RPMI7951 (cell line): ENCODE results near the gene ARHGAP8. TPM values are rescaled to one million over a fixed set of nuclear protein-coding genes. Genes with fewer than 3 reads are reported as not detected.
"Not testable (repeated sequence)": the region's sequence is repeated elsewhere in the genome, so short reads cannot be mapped to it uniquely, and the experiment has no call there.

Source experiments
- DNase-seq: peaks from one replicate; pipeline ENCODE4 v3.0.0-alpha.2; 2012; ENCODE audit warnings: low read depth
- total RNA-seq: library from RNA; depleted of rRNA; stranded (reverse); fragments of >200 nt; shearing (Covaris generic); gene quantifications from 2 replicates; pipeline ENCODE4 v1.2.3, GENCODE V29; 2014

Gene ARHGAP8
- total RNA-seq, 1 experiment from 2014 or later, result not detected

- no peak for DNase-seq
Observed at GRCh38 chr22:44888491-44889254, 136.3 kb downstream of the ARHGAP8 start.

- no peak for DNase-seq
Observed at GRCh38 chr22:44889255-44889878, 137.0 kb downstream of the ARHGAP8 start.

- no peak for DNase-seq
Observed at GRCh38 chr22:44890416-44891292, 138.3 kb downstream of the ARHGAP8 start.

DNA sequence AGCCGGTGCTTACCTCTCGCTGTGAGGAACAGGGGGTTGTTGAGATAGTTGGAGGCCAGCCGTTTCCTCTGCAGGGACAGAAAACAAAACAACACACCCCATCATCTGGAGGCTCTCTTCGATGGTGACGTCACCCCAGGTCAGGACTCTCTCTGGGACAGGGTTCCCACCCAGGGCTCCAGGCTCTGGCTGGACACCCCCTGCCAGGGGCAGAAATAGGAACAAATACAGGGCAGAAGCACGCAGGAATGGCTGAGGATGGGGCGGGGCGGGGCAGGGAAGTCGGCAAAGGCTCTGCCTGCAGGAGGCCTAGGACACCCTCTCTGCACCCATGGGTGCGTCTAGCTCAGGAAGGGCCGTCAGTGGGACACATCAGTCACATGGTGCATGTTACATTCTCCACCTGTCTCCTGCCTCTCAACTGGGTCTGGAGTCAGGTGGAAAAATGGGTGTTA, 138.9 kb downstream of the ARHGAP8 start:
- DNase-seq, result no peak

DNA sequence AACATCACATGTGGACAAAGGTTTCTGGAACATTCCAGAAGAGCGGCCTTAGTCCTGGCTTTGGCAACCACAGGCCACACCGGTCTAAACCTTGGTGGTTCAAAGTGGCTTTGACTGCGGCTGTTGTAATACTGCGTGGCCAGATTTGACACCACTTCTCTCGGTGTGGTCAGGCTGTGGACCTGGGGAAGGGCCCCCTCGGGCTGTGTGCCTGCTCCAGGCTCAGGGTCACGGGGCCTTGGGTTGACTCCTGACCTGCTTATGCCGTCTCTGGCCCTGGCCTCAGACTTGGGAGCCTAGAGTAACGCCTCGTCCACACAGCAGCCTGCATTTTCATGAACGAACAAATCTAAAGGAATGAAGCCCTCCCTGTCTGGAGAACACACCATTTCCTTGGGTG, 139.4 kb downstream of the ARHGAP8 start:
- DNase-seq, result no peak

GRCh38 chr22:44892243-44892642, 139.9 kb downstream of the ARHGAP8 start:
- DNase-seq, result no peak

GRCh38 chr22:44892803-44893730, 140.7 kb downstream of the ARHGAP8 start:
- no peak for DNase-seq

- DNase-seq, result no peak
Observed at GRCh38 chr22:44893731-44894080, 141.3 kb downstream of the ARHGAP8 start.

GRCh38 chr22:44894321-44894720, 141.9 kb downstream of the ARHGAP8 start:
- DNase-seq, result no peak

GRCh38 chr22:44894782-44895181, 142.4 kb downstream of the ARHGAP8 start:
- no peak for DNase-seq

- DNase-seq, result no peak
Observed at GRCh38 chr22:44895296-44896055, 143.1 kb downstream of the ARHGAP8 start.

DNA sequence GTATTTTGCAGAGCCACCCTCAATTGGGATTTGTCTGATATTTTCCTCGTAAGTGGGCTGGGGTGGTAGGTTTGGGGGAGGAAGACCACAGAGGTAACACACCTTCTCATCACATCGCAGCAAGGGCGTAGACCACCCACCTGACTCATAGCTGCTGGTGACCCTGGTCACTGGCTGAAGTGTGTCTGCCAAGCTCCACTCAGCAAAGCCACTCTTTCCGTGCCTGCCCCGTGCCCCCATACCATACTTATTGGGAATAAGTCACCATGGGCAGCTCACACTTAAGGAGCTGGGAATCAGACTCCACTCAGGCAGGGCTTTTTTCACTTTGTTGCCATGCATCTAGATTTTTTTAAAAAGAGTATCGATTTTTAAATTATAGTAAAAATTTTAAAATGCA, 145.9 kb downstream of the ARHGAP8 start:
- no peak for DNase-seq

GRCh38 chr22:44901301-44901700, 148.9 kb downstream of the ARHGAP8 start:
- no peak for DNase-seq

DNA sequence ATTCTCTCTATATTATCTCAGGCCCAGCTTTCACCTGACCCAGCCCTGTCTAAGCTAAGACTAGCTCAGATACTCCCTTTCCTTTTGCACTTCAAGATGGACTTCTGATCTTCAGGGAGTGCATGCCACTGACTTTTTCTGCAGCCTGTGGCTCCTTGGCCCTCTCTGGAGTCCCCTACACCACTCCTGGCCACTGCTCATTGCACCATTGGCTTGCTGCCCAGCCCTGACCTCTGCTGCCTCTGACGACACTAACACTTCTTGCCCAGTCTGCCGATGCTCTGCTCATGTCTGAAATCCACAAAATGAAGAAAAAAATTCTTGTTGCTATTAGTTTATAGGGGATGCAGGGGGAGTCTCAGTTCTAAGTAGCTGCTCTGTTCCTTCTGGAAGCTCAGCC, 150.8 kb downstream of the ARHGAP8 start:
- not testable (repeated sequence) for DNase-seq

- DNase-seq, result not testable (repeated sequence)
Observed at GRCh38 chr22:44904492-44905152, 152.2 kb downstream of the ARHGAP8 start.

DNA sequence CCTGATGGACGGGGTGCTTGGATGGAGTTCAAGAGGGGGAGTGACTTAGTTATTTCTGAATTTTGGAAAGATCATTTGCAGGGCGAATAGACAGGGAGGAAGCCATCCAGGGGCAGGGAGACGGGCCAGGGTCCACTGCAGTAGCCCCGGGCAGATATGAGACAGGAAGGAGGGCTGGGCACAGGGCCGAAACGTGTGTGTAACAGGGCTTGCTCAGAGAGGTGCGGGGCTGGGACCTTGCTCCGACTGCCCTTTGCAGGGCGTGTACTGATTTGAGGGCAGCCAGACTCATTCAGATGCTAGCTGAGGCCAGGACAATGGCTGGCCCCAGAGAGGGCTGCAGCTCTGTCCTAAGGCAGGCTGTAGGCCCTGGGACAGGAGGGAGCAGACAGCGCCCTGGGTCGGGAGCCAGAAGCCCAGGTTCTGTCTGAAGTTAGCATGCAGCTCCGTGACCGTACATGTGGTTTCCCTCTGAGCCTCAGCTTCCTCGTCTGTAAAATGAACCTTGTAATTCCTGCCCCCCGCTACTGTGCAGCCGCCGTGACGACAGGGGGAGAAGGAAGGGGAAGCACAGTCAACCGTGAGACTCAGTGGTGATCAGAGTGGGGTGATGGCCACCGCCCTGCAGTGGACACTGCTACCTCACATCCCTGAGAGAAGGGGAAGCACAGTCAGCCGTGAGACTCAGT, 154.0 kb downstream of the ARHGAP8 start:
- no peak for DNase-seq

GRCh38 chr22:44906999-44907644, 154.7 kb downstream of the ARHGAP8 start:
- no peak for DNase-seq

DNA sequence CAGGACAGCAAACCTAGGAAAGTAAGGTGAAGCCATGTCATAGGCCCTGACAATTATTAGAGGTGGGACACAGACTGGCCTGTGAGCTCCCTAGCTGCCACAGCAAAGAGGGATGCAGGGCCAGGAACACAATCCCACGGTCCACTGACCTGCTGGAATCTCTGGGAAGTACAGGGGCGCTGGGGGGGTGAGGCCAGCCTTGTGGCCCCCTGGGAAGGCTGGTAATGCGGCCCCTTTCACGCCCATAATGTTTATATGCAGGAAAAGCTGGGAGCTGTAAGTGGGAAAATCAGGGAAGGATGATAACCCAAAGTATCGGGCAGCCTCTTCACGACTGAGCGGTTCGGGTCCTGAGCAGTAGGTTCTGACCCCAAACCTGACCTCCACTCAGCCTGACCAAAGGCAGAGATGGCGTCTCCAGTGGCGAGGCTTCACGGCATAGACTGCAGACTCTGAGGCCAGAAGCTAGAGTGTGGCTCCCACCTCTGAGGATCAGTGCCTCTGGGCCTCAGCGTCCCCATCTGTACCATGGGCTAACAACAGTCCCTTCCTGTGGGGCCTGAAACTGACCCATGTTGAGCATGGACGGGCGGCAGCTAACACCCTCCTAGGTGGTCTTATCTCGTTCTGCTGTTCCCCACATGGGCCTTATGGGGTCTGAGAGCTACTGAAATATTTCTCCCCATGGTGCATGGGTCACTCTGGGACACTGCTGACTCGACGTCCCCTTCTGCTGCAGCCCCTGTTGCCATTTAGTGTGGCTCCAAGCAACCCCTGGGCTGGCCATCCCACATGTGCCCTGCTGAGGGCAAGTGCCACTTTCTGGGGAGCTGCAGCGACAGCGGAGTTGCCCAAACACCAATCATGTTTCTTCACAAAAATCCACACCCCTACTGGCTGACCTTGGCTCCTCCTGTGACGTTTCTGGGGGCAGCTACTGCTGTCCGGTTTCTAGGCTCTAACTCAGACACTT, 155.7 kb downstream of the ARHGAP8 start:
- no peak for DNase-seq
